Activated CD4-positive, alpha-beta T cell treated with anti-CD3 and anti-CD28 coated beads for 1 hour (primary cell): Measurements from ENCODE around the gene CENPX.

Source experiments
- DNase-seq: peaks from one replicate; pipeline ENCODE4 v3.0.0-alpha.2; 2020

CENPX gene

GRCh38 chr17:82022310-82022980 lies at the start of gene CENPX:
CENPX (minus strand) TSS chr17:82022878; CDS start chr17:82022861, 17 bp downstream.
- DNase-seq = no peak

- DNase-seq = no peak
These were observed 47.9 kb upstream of the CENPX start for GRCh38 chr17:82070611-82071010.

DNA sequence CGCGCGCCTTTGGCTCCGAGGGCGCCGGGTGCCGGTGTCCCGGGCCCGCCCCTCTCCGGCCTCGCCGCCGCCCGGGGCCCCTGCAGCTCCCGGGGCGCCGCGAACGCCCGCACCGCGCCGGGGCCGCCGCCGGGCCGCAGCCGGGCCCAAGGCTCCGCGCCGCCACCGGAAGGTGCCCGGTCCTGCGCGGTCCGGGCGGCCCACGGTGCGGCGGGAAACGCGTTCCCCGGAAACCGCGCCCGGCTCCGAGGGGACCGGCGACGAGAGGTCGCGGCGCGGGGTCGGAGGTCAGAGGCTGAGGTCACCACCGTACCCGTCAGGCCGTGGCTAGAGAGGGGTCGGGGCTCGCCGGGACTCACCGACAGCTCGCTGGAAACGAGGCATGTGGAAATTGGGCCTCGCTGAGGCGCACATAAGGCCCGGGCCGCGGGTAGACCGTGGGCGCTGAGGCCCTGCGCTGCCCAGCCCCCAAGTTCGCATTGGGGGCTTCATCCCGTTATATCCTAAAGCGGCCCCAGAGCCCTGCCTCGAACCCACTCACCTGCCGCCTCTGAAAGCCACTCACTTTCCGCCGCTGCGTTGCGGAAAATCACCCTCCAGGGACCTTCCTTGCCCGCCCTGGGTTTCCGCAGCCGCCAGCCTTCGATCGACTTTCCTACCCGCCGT lies 43.1 kb upstream of the CENPX start, which contains the start of gene DUS1L:
Gene DUS1L, minus strand, starts transcription at position 167 of the 666 bp plus-strand sequence. CDS start 745 bp downstream, outside the sequence.
- DNase-seq = peak; percentile 65

- peak; percentile 23 for DNase-seq
These were observed 42.5 kb upstream of the CENPX start for GRCh38 chr17:82065193-82065637.

DNA sequence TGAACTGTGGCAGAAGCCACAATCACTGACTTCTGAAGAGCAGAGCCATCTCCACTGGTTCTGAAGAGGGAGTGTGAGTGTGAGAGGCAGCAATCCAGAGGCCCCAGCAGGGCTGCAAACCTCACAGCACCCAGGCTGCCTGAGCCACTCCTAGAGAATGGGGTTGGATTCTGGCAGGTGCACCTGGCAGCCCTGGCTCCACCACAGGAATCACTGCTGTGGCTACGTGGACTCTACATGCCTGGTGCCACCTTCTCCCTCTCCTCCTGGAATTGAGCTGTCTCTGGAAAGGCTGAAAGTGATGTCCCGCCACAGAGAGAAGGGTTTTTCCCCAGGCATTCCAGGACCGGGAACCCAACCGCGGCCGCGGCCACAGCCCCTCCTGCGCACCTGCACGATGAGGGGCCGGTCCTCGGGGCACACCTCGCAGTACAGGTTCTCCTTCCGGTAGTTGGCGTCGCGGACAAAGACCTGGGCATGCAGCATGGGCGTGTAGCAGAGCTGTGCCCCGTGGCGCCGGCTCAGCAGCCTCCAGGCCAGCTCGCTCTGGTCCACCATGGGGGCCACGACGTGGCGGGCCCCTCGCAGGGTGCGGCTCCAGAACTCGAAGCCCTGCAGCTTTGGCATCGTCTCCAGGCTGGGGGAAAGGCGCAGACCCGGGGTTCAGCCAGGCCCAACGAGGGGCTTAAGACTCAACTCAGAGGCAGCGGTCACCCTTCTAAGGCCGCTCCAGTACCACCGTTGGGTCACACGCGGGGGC lies 41.9 kb upstream of the CENPX start:
- DNase-seq = no peak

- DNase-seq = no peak
These were observed 41.0 kb upstream of the CENPX start for GRCh38 chr17:82063424-82064415.

DNA sequence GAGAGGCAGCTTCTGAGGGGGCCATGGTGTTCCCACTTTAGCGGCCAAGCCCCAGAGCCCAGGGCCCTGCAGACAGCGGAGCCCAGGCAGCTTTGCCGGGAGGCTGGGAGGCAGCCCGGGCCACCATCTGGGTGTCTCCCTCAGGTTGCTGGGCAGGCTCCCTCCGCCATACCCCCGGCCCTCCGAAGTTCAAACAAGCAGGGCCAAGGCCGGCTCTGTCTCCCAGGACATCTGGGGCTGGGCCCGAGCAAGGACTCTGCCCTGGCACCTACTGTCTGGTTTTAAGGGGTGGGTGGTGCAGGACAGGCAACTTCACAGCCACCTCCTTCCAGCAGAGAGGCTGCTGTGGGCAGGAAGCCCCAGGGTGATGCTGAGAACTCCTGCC lies 40.3 kb upstream of the CENPX start:
- no peak for DNase-seq

GRCh38 chr17:82062076-82062983 lies 39.7 kb upstream of the CENPX start:
- DNase-seq = no peak

GRCh38 chr17:82061047-82061925 lies 38.6 kb upstream of the CENPX start:
- DNase-seq = no peak

DNA sequence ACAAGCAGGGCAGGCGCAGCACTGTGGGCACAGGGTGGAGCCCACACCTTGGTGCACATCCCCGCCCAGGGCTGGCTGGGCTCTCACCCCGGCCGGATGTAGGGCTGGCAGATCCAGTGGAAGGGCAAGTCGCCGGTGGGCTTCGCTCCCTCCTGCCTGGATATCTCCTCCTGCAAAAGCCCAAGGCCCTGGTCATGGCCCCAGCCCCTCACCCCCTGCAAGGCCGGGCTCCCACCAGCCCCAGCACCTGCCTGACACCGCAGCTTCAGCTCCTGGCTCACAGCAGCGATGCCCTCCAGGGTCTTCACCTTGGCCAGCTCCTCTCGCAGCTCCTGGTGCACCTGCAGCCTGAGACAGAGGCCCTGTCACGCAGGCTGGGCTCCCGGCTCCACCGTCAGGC lies 37.9 kb upstream of the CENPX start:
- DNase-seq = no peak

DNA sequence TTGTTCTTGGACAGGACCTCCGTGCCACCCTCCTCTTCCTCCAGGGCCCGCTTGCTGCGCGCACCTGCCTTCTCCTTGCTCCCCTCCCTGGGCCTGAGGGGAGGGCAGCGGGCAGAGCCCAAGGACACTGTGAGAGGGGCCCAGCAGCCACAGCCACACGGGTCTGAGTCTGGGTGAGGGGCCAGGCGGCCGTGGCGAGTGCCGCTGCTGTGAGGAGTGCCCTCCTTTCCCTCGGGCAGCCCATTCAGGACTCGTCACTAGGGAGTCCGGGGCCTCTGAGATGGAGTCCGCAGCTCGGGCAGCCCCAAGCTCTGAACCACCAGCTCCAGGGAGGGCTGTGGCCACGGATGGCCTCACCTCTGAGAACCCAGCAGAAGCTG lies 37.3 kb upstream of the CENPX start:
- DNase-seq = no peak

- DNase-seq = no peak
These were observed 36.8 kb upstream of the CENPX start for GRCh38 chr17:82059272-82060000.

DNA sequence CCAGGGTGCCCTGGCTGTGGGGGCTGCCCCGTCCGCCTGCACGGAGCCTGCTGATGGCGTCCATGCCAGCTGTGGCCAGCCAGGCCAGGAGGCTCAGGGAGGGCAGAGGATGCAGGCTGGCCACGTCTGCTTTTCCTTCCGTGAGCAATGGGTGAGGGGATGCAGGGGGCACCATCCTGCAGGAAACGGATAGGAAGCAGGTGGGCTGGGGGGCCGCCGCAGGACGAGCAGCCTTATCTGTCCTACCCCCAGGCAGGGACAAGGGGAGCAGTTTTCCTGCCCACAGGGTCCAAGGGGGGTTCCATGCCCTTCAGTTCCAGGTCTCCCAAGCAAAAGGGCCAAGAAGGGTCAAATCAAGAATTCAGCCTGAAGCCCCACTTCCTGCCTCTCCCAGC lies 36.2 kb upstream of the CENPX start:
- no peak for DNase-seq

- DNase-seq = no peak
These were observed 35.7 kb upstream of the CENPX start for GRCh38 chr17:82058230-82058854.

- no peak for DNase-seq
These were observed 34.3 kb upstream of the CENPX start for GRCh38 chr17:82056729-82057621.

DNA sequence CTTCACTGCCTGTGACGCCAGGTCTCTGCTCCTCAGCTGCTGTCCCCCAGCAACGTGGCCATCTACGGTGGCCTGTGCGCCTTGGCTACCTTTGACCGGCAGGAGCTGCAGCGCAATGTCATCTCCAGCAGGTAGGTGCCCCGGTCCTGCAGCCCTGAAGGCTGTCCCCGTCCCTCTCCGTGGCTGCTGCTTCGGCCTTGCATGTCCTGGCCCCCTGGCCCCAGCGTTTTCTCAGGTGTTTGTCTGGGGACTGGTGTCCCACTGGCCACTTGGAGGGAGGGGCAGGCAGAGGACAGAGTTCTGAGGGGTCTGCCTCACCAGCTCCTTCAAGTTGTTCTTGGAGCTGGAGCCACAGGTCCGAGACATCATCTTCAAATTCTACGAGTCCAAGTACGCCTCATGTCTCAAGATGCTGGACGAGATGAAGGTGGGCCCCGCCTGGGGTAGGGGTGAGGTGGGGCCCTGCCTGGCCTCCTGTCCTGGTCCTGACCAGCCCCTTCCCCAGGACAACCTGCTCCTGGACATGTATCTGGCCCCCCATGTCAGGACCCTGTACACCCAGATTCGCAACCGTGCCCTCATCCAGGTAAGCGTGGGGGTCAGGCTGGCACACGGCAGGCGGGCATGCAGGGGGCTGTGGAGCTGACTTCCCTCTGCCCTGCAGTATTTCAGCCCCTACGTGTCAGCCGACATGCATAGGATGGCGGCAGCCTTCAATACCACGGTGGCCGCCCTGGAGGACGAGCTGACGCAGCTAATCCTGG lies 33.5 kb upstream of the CENPX start:
- no peak for DNase-seq
